H1 (cell line): Measurements from ENCODE around the gene UBE4B. TPM values are rescaled to one million over a fixed set of nuclear protein-coding genes. Genes with fewer than 3 reads are reported as not detected.

Experiments
- CTCF ChIA-PET: fragments of 300-600 bp; sonication (Branson Sonifier 250); formaldehyde crosslinking; loops from one replicate; lab custom pipeline; 2021; ENCODE audit not compliant: partially characterized antibody; lab: Charles Lee
- POLR2A ChIA-PET: fragments of 300-600 bp; sonication (Branson Sonifier 250); formaldehyde crosslinking; loops from one replicate; lab custom pipeline; 2021; ENCODE audit warnings: inconsistent platforms; ENCODE audit not compliant: partially characterized antibody; lab: Charles Lee
- DNase-seq, 2 experiments: peaks; one replicate each; pipeline versions ENCODE4 v3.0.0 to v3.0.0-alpha.2; 2010 to 2022; ENCODE audit warnings: low spot score in 2 of 2, low read depth in 1 of 2, mixed read lengths in 1 of 2
- FAIRE-seq: peaks from 2 replicates; lab custom pipeline; 2011; peaks lifted over from hg19 to GRCh38; lab: Jason Lieb, UNC
- H2AFZ ChIP-seq: 2 replicates; pipeline ENCODE4 v1.8.1; 2012; ENCODE audit warnings: low read length, inconsistent platforms
- H2AK5ac ChIP-seq: 2 replicates; pipeline ENCODE4 v1.6.1; 2013; ENCODE audit warnings: low read depth, low read length
- H2BK120ac ChIP-seq: replicated peaks from 2 replicates; pipeline ENCODE3; 2013; ENCODE audit warnings: low read depth, low read length, inconsistent platforms
- H2BK12ac ChIP-seq: 2 replicates; pipeline ENCODE4 v1.6.1; 2013; ENCODE audit warnings: low read depth, low read length
- H2BK15ac ChIP-seq: 2 replicates; pipeline ENCODE4 v1.6.1; 2013; ENCODE audit warnings: low read length
- H2BK20ac ChIP-seq: 2 replicates; pipeline ENCODE4 v1.6.1; 2013; ENCODE audit warnings: low read length
- H2BK5ac ChIP-seq: 2 replicates; pipeline ENCODE4 v1.6.1; 2013; ENCODE audit warnings: low read depth, low read length
- H3K14ac ChIP-seq: 2 replicates; pipeline ENCODE4 v1.6.1; 2013; ENCODE audit warnings: inconsistent platforms; ENCODE audit not compliant: insufficient read length
- H3K18ac ChIP-seq: 2 replicates; pipeline ENCODE4 v1.6.1; 2013; ENCODE audit warnings: low read length; ENCODE audit errors: extremely low read depth
- H3K23ac ChIP-seq: 2 replicates; pipeline ENCODE4 v1.6.1; 2013; ENCODE audit warnings: inconsistent platforms; ENCODE audit not compliant: insufficient read length
- H3K23me2 ChIP-seq: 2 replicates; pipeline ENCODE4 v1.6.1; 2013; ENCODE audit warnings: low read depth, low read length
- H3K27ac ChIP-seq: 2 replicates; pipeline ENCODE4 v1.6.1; 2011; ENCODE audit warnings: low read depth, low read length, inconsistent platforms
- H3K27me3 ChIP-seq, 4 experiments: replicated peaks in 1 of 4; 1 replicate in 1 of 4; 2 replicates in 3 of 4; pipeline versions ENCODE4 v1.6.1 to v1.8.1; 2011 to 2013; ENCODE audit warnings: low read length in 3 of 4, mild to moderate bottlenecking in 3 of 4, inconsistent platforms in 2 of 4, mixed read lengths in 2 of 4, moderate library complexity in 1 of 4; ENCODE audit not compliant: control insufficient read depth in 3 of 4, insufficient read depth in 3 of 4; ENCODE audit errors: extremely low read depth in 1 of 4
- H3K36me3 ChIP-seq, 4 experiments: 2 replicates each; pipeline versions ENCODE4 v1.6.1 to v1.8.1; 2011 to 2013; ENCODE audit warnings: mild to moderate bottlenecking in 4 of 4, low read length in 3 of 4, moderate library complexity in 2 of 4, control low read depth in 1 of 4, inconsistent platforms in 1 of 4; ENCODE audit not compliant: insufficient read depth in 4 of 4, control insufficient read depth in 2 of 4
- H3K4ac ChIP-seq: replicated peaks from 2 replicates; pipeline ENCODE3; 2013; ENCODE audit warnings: low read length, low read depth, mixed read lengths, inconsistent platforms; ENCODE audit not compliant: insufficient read length
- H3K4me1 ChIP-seq, 4 experiments: replicated peaks in 1 of 4; 1 replicate in 1 of 4; 2 replicates in 3 of 4; pipeline versions ENCODE4 v1.6.1 to v1.8.1; 2011 to 2013; ENCODE audit warnings: low read length in 3 of 4, inconsistent platforms in 2 of 4, mixed read lengths in 1 of 4; ENCODE audit not compliant: insufficient read depth in 4 of 4, control insufficient read depth in 3 of 4
- H3K4me2 ChIP-seq, 2 experiments: 2 replicates each; pipeline versions ENCODE4 v1.6.1 to v1.8.1; 2011 to 2013; ENCODE audit warnings: low read depth in 2 of 2, low read length in 2 of 2, control low read depth in 1 of 2, inconsistent platforms in 1 of 2, mild to moderate bottlenecking in 1 of 2; ENCODE audit not compliant: insufficient read depth in 1 of 2
- H3K4me3 ChIP-seq, 4 experiments: fragments of 200-600, 300-600 bp in 1 of 4; sonication (generic), shearing (Covaris generic), sonication (Bioruptor Twin) in 1 of 4; 2 replicates each; pipeline versions ENCODE4 v1.5.1 to v1.8.1; 2011 to 2016; ENCODE audit warnings: low read length in 4 of 4, low read depth in 3 of 4, control low read depth in 2 of 4, inconsistent platforms in 2 of 4, mild to moderate bottlenecking in 2 of 4, mixed read lengths in 1 of 4, moderate library complexity in 1 of 4; ENCODE audit not compliant: insufficient read depth in 2 of 4; ENCODE audit errors: extremely low read depth in 1 of 4
- H3K56ac ChIP-seq: replicated peaks from 2 replicates; pipeline ENCODE3; 2013; ENCODE audit warnings: low read depth, mild to moderate bottlenecking, mixed read lengths, low read length, inconsistent platforms; ENCODE audit not compliant: insufficient read length
- H3K79me1 ChIP-seq: 2 replicates; pipeline ENCODE4 v1.6.1; 2013; ENCODE audit warnings: low read depth, low read length, control low read depth
- H3K79me2 ChIP-seq, 2 experiments: 2 replicates each; pipeline versions ENCODE4 v1.6.1 to v1.8.1; 2012 to 2013; ENCODE audit warnings: low read length in 2 of 2, mild to moderate bottlenecking in 2 of 2, inconsistent platforms in 1 of 2; ENCODE audit not compliant: insufficient read depth in 2 of 2, control insufficient read depth in 1 of 2
- H3K9ac ChIP-seq, 4 experiments: replicated peaks in 1 of 4; 1 replicate in 1 of 4; 2 replicates in 3 of 4; pipeline versions ENCODE4 v1.6.1 to v1.8.1; 2011 to 2013; ENCODE audit warnings: low read depth in 3 of 4, low read length in 3 of 4, control low read depth in 2 of 4, mild to moderate bottlenecking in 2 of 4, moderate library complexity in 2 of 4, inconsistent platforms in 1 of 4; ENCODE audit errors: extremely low read depth in 1 of 4
- H3K9me3 ChIP-seq, 2 experiments: 2 replicates each; pipeline versions ENCODE4 v1.6.1 to v1.8.1; 2012 to 2013; ENCODE audit warnings: mild to moderate bottlenecking in 2 of 2, moderate library complexity in 2 of 2, control low read depth in 1 of 2, inconsistent platforms in 1 of 2, low read depth in 1 of 2, low read length in 1 of 2, mixed read lengths in 1 of 2; ENCODE audit not compliant: insufficient read depth in 2 of 2
- H4K20me1 ChIP-seq, 2 experiments: replicated peaks in 1 of 2; 2 replicates each; pipeline versions ENCODE3 to v1.8.1; 2011 to 2013; ENCODE audit warnings: inconsistent platforms in 2 of 2, low read length in 2 of 2, mild to moderate bottlenecking in 1 of 2; ENCODE audit not compliant: insufficient read depth in 2 of 2, control insufficient read depth in 1 of 2
- H4K5ac ChIP-seq: 2 replicates; pipeline ENCODE4 v1.6.1; 2013; ENCODE audit warnings: low read length, low read depth, mixed read lengths, inconsistent platforms; ENCODE audit not compliant: insufficient read length
- H4K8ac ChIP-seq: 2 replicates; pipeline ENCODE4 v1.8.0; 2013; ENCODE audit warnings: mild to moderate bottlenecking, moderate library complexity, low read length, inconsistent platforms; ENCODE audit not compliant: insufficient read depth; ENCODE audit errors: extremely low read depth
- H4K91ac ChIP-seq: replicated peaks from 2 replicates; pipeline ENCODE3; 2013; ENCODE audit warnings: low read length, mixed read lengths, inconsistent platforms; ENCODE audit not compliant: insufficient read length
- ATF3 ChIP-seq: IDR thresholded peaks from 2 replicates; pipeline ENCODE4 v1.6.1; 2011; ENCODE audit warnings: low read depth, mild to moderate bottlenecking, low read length; ENCODE audit not compliant: insufficient read depth
- FOSL1 ChIP-seq: IDR thresholded peaks from 2 replicates; pipeline ENCODE4 v1.6.1; 2011; ENCODE audit warnings: mild to moderate bottlenecking, low read depth, low read length, moderate library complexity; ENCODE audit not compliant: insufficient read depth
- SIX5 ChIP-seq: IDR thresholded peaks from 2 replicates; pipeline ENCODE4 v1.6.1; 2011; ENCODE audit warnings: mild to moderate bottlenecking, low read depth, low read length
- WGBS, 2 experiments: shearing (Covaris generic) in 1 of 2; methylation state at CpG; one replicate each; pipeline versions ENCODE4 v1.1.6 to v1.1.7; 2013 to 2015; ENCODE audit warnings: low lambda C conversion rate in 2 of 2, mixed read lengths in 2 of 2, inconsistent platforms in 1 of 2, low coverage in 1 of 2, missing lambda C conversion rate in 1 of 2; ENCODE audit not compliant: insufficient replicate concordance in 2 of 2, insufficient coverage in 1 of 2, insufficient read length in 1 of 2; ENCODE audit errors: extremely low coverage in 1 of 2, missing lambda C conversion rate in 1 of 2; 5-methylcytosine and 5-hydroxymethylcytosine counted together
- polyA plus RNA-seq, 7 experiments: library from polyadenylated mRNA; depleted of rRNA in 3 of 7; stranded (reverse) in 5 of 7; unstranded in 2 of 7; fragments of >200 nt in 5 of 7; fragments of 200-250 nt in 2 of 7; gene quantifications; 1 replicate in 5 of 7; 2 replicates in 1 of 7; 4 replicates in 1 of 7; pipeline versions ENCODE4 v1.2.1 to v1.2.3, GENCODE V29; 2011 to 2013; ENCODE audit warnings: missing spikeins in 2 of 7, mixed read lengths in 2 of 7
- total RNA-seq: library from RNA; stranded (reverse); fragmentation: NEBNext Ultra II Directional; extraction: Animal tissue kit (Norgen Biotek cat#: 25700); gene quantifications from 2 replicates; pipeline ENCODE4 v1.2.1, GENCODE V29; 2021

The UBE4B gene
- total and polyA plus RNA-seq, 2 of the 8 experiments (the other 6 are each of a cell fraction or from before 2014, with no cell fraction given) = 24.5 to 90.1 TPM

- Histone ChIP-seq H3K9ac (no peak overlapping the region), H3K23me2 (no peaks in the 10 kb centered on the region), H4K20me1 (no peaks in the 10 kb centered on the region), H2BK15ac (no peak overlapping the region), H2BK20ac (no peak overlapping the region), H3K9me3 (no peaks in the 10 kb centered on the region), H2BK120ac (no peak overlapping the region), H3K4me1 (peaks cover 1 to 16% (median 8%) of the 10 kb centered on the region in 4 experiments; a peak in 4 of 7 replicates), H4K5ac (no peak overlapping the region), H3K4ac (no peak overlapping the region), H2BK5ac (no peak overlapping the region), H3K27me3 (no peaks in the 10 kb centered on the region), H3K79me2 (no peaks in the 10 kb centered on the region), H3K79me1 (no peaks in the 10 kb centered on the region), H3K4me3 (no peak overlapping the region), H3K56ac (no peak overlapping the region), H2AFZ (no peak overlapping the region), H3K27ac (no peak overlapping the region), H3K23ac (no peak overlapping the region), H3K36me3 (peaks cover 3 to 18% (median 5%) of the 10 kb centered on the region in 4 experiments; a peak in 6 of 8 replicates), H3K18ac (no peak overlapping the region), H2AK5ac (no peak overlapping the region), H4K8ac (no peak overlapping the region), H3K4me2 (no peak overlapping the region), H4K91ac (no peak overlapping the region), H3K14ac (no peak overlapping the region), H2BK12ac (no peak overlapping the region)
- POLR2A ChIA-PET = no interaction called here
- DNase-seq (no peak), FAIRE-seq (no peak)
- TF ChIP-seq ATF3 (no peak), FOSL1 (no peak), SIX5 (no peak)
- WGBS, 2 experiments = 95% methylated on average over 7 of the region's 7 CpGs; no CpG with 5 or more reads in 1 of the 2 experiments
- CTCF ChIA-PET = no interaction called here
These were observed 148.4 kb downstream of the UBE4B start for GRCh38 chr1:10181154-10181553.
